Panc1 (cell line): ENCODE measurements around the gene SLC10A1. TPM values are rescaled to one million over a fixed set of nuclear protein-coding genes. Genes with fewer than 3 reads are reported as not detected.

Experiments
- ATAC-seq: fragments of 200-7000 bp; cut with Tn5 transposase; 2 replicates; pipeline ENCODE4 v1.9.1; 2020; ENCODE audit warnings: mild to moderate bottlenecking, moderate library complexity
- BruUV-seq: library from RNA; stranded (reverse); fragments of 400-500 nt; replicated peaks from 2 replicates; lab custom pipeline; 2021; lab: Mats Ljungman, UMichigan
- CTCF ChIA-PET: fragments of 300-600 bp; sonication (Branson Sonifier 250); formaldehyde crosslinking; loops from one replicate; lab custom pipeline; 2022; ENCODE audit warnings: antibody characterized with exemption; lab: Charles Lee
- POLR2A ChIA-PET: fragments of 300-600 bp; sonication (Branson Sonifier 250); formaldehyde crosslinking; loops from one replicate; lab custom pipeline; 2022; ENCODE audit warnings: antibody characterized with exemption; lab: Charles Lee
- DNase-seq: peaks from one replicate; pipeline ENCODE4 v3.0.0-alpha.2; 2010; ENCODE audit warnings: low read depth, low spot score
- H3K27ac ChIP-seq: 2 replicates; pipeline ENCODE4 v1.5.1; 2011; ENCODE audit warnings: mild to moderate bottlenecking, low read length, inconsistent platforms
- H3K27me3 ChIP-seq: fragments of 200-500 bp; sonication (Bioruptor generic); 2 replicates; pipeline ENCODE4 v1.6.0; 2014; ENCODE audit warnings: low read length, inconsistent platforms; ENCODE audit not compliant: control insufficient read depth, insufficient read depth
- H3K36me3 ChIP-seq: fragments of 200-500 bp; sonication (Bioruptor generic); 2 replicates; pipeline ENCODE4 v1.5.1; 2014; ENCODE audit warnings: inconsistent platforms, mild to moderate bottlenecking, low read length, moderate library complexity; ENCODE audit not compliant: control insufficient read depth, insufficient read depth
- H3K4me1 ChIP-seq: 2 replicates; pipeline ENCODE4 v1.5.1; 2011; ENCODE audit warnings: inconsistent platforms, mild to moderate bottlenecking, low read length, moderate library complexity; ENCODE audit not compliant: control insufficient read depth, insufficient read depth
- H3K4me3 ChIP-seq, 2 experiments: 2 replicates each; pipeline ENCODE4 v1.5.1; 2011 to 2012; ENCODE audit warnings: low read depth in 2 of 2, low read length in 2 of 2, mild to moderate bottlenecking in 2 of 2, inconsistent platforms in 1 of 2, moderate library complexity in 1 of 2
- H3K9me3 ChIP-seq: fragments of 200-500 bp; sonication (Bioruptor generic); 2 replicates; pipeline ENCODE4 v1.5.1; 2014; ENCODE audit warnings: low read depth, mild to moderate bottlenecking, inconsistent platforms, low read length, moderate library complexity; ENCODE audit not compliant: control insufficient read depth, insufficient read depth
- CTCF ChIP-seq: fragments of 450-650 bp; IDR thresholded peaks from 2 replicates; pipeline ENCODE4 v1.5.1; 2017; ENCODE audit warnings: mild to moderate bottlenecking
- POLR2AphosphoS5 ChIP-seq: IDR thresholded peaks from 2 replicates; pipeline ENCODE4 v1.6.1; 2012; ENCODE audit warnings: mild to moderate bottlenecking, low read depth, low read length, moderate library complexity
- REST ChIP-seq, 2 experiments: IDR thresholded peaks; 2 replicates each; pipeline ENCODE4 v1.6.1; 2011 to 2012; ENCODE audit warnings: low read depth in 2 of 2, control low read depth in 1 of 2, low read length in 1 of 2, mild to moderate bottlenecking in 1 of 2, moderate library complexity in 1 of 2; ENCODE audit not compliant: insufficient read depth in 1 of 2
- SIN3A ChIP-seq: IDR thresholded peaks from 2 replicates; pipeline ENCODE4 v1.6.1; 2012; ENCODE audit warnings: low read depth, mild to moderate bottlenecking, low read length, moderate library complexity, borderline replicate concordance; ENCODE audit not compliant: insufficient read depth
- TCF7L2 ChIP-seq: IDR thresholded peaks from 2 replicates; pipeline ENCODE4 v1.6.1; 2011; ENCODE audit warnings: mild to moderate bottlenecking, low read depth, low read length, inconsistent platforms
- in situ Hi-C: cut with HindIII; loops from 2 replicates; pipeline ENCODE4 v1.10.0; 2016; ENCODE audit warnings: low sequenced_read_pairs, low pct_unique_long_range_greater_than_20kb
- intact Hi-C: fragments of 100-400 bp; cut with micrococcal nuclease; formaldehyde crosslinking; loops from one replicate; pipeline ENCODE4 v1.10.0; 2022; ENCODE audit not compliant: unreplicated experiment
- total RNA-seq: library from RNA; stranded (reverse); gene quantifications from one replicate; pipeline ENCODE4 v1.2.1, GENCODE V29; 2021; ENCODE audit not compliant: unreplicated experiment

Gene SLC10A1
- total RNA-seq, 1 experiment from 2014 or later = not detected

GRCh38 chr14:69794791-69795190, 2.2 kb downstream of the SLC10A1 start:
- Histone ChIP-seq H3K36me3 (no peaks in the 10 kb centered on the region), H3K4me1 (no peaks in the 10 kb centered on the region), H3K27ac (no peak overlapping the region), H3K4me3 (no peak overlapping the region), H3K27me3 (no peaks in the 10 kb centered on the region), H3K9me3 (no peaks in the 10 kb centered on the region)
- in situ Hi-C loops = no loop called here
- no peak for TF ChIP-seq REST (IDR thresholded peaks at IDR 0.05; ENCODE audit: insufficient read depth in 1 of 2, low read depth in 2 of 2, low read length in 1 of 2)
- TF ChIP-seq TCF7L2 = no peak
- TF ChIP-seq CTCF = no peak
- TF ChIP-seq SIN3A = no peak
- no peak for TF ChIP-seq POLR2AphosphoS5
- POLR2A ChIA-PET = interaction anchor here (0.6 kb wide), 1 partner anchor 30 kb away, joined by 7 read pairs; no protein-coding TSS in a partner anchor
- DNase-seq = no peak
- intact Hi-C loops = no loop called here
- CTCF ChIA-PET = no interaction called here
- no TSS peak for BruUV-seq
- ATAC-seq = no peak

GRCh38 chr14:69792887-69793421, 4.1 kb downstream of the SLC10A1 start:
- H3K27ac ChIP-seq = no peak overlapping the region
- ChIA-PET POLR2A (no interaction called here), CTCF (no interaction called here)
- BruUV-seq = no TSS peak
- ATAC-seq (no peak), DNase-seq (no peak)
- H3K9me3 ChIP-seq = no peaks in the 10 kb centered on the region
- H3K4me3 ChIP-seq = no peak overlapping the region
- no peaks in the 10 kb centered on the region for H3K27me3 ChIP-seq
- no peaks in the 10 kb centered on the region for H3K36me3 ChIP-seq
- H3K4me1 ChIP-seq = no peaks in the 10 kb centered on the region
- TF ChIP-seq POLR2AphosphoS5 (no peak), REST (IDR thresholded peaks at IDR 0.05; ENCODE audit: insufficient read depth in 1 of 2, low read depth in 2 of 2, low read length in 1 of 2) (no peak), CTCF (no peak), TCF7L2 (no peak), SIN3A (no peak)
- in situ Hi-C loops (no loop called here), intact Hi-C loops (no loop called here)
